T-helper 1 cell treated with Interleukin-12 subunit alpha and Interleukin-12 subunit beta and Interleukin-4 antibody, amounts not matched to agents 30 μg/mL and 1 μg/mL, for 36 hours (primary cell): ENCODE measurements around the gene NFATC4.

Source experiments
- H3K27ac Mint-ChIP-seq: one replicate; pipeline ENCODE4 v1.8.0; 2021; ENCODE audit warnings: mild to moderate bottlenecking, mixed read lengths
- H3K27me3 Mint-ChIP-seq: one replicate; pipeline ENCODE4 v1.8.0; 2021; ENCODE audit warnings: low read depth, mixed read lengths
- H3K36me3 Mint-ChIP-seq: one replicate; pipeline ENCODE4 v1.8.0; 2021; ENCODE audit warnings: low read depth, mixed read lengths
- H3K4me1 Mint-ChIP-seq: one replicate; pipeline ENCODE4 v1.8.0; 2021; ENCODE audit warnings: low read depth, mixed read lengths
- H3K4me3 Mint-ChIP-seq: one replicate; pipeline ENCODE4 v1.8.0; 2021; ENCODE audit warnings: mild to moderate bottlenecking, moderate library complexity, mixed read lengths
- H3K9me3 Mint-ChIP-seq: one replicate; pipeline ENCODE4 v1.8.0; 2021; ENCODE audit warnings: mixed read lengths

NFATC4 gene

DNA sequence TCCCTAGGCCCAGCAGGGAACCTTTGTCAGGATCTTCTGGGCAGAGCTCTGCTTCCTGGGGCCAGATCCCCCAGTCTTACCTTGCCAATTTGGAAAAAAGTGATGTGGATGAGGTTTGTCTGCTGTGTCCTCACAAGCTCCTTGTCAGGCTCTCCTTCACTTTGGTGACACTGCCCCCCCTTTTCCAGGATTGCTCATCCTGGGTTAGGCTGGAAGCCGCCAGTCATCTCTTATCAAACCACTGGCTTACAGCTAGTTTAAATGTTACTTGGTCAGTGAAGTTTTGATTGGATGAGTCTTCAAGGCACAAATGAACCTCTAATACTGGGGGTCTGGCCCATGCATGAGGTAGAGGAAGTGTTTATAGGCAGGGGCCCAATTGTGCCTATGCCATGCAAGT is 46.1 kb downstream of the NFATC4 start:
- Mint-ChIP-seq H3K27me3 (peaks cover 3% of the 10 kb centered on the region), H3K27ac (no peak overlapping the region), H3K4me3 (no peak overlapping the region)

GRCh38 chr14:24414732-24415420 is 46.9 kb downstream of the NFATC4 start:
- no peak overlapping the region for H3K27ac Mint-ChIP-seq
- peaks cover 3% of the 10 kb centered on the region for H3K27me3 Mint-ChIP-seq
- no peak overlapping the region for H3K4me3 Mint-ChIP-seq
- H3K4me1 Mint-ChIP-seq: no peaks in the 10 kb centered on the region
- no peaks in the 10 kb centered on the region for H3K36me3 Mint-ChIP-seq
- H3K9me3 Mint-ChIP-seq: no peaks in the 10 kb centered on the region

More for the DNA sequence above, 46.1 kb downstream of the NFATC4 start:
- Mint-ChIP-seq H3K4me1 (no peaks in the 10 kb centered on the region), H3K9me3 (no peaks in the 10 kb centered on the region), H3K36me3 (no peaks in the 10 kb centered on the region)

DNA sequence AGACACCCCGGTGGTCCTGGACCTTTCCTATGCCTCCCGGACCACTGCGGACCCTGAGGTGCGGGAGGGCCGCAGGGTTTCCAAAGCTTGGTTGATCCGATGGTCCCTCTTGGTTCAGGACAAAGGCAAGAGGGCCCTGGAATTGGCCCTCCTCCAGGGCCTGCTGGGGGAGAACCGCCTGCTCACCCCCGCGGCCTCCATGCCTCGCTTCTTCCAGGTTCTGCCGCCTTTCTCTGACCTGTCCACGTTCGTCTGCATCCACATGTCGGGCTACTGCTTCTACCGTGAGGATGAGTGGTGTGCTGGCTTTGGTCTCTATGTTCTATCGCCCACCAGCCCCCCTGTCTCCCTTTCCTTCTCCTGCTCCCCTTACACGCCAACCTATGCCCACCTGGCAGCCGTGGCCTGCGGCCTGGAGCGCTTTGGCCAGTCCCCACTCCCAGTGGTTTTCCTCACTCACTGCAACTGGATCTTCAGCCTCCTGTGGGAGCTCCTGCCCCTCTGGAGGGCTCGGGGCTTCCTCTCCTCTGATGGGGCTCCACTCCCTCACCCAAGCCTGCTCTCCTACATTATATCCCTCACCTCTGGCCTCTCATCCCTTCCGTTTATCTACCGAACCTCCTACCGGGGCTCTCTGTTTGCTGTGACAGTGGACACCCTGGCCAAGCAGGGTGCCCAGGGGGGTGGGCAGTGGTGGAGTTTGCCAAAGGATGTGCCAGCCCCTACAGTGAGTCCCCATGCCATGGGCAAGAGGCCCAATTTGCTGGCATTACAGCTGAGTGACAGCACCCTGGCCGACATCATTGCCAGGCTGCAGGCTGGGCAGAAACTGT is 47.7 kb downstream of the NFATC4 start:
- H3K27me3 Mint-ChIP-seq: peaks cover 3% of the 10 kb centered on the region
- no peaks in the 10 kb centered on the region for H3K4me1 Mint-ChIP-seq
- no peaks in the 10 kb centered on the region for H3K36me3 Mint-ChIP-seq
- no peaks in the 10 kb centered on the region for H3K9me3 Mint-ChIP-seq
- H3K4me3 Mint-ChIP-seq: no peak overlapping the region
- no peak overlapping the region for H3K27ac Mint-ChIP-seq

DNA sequence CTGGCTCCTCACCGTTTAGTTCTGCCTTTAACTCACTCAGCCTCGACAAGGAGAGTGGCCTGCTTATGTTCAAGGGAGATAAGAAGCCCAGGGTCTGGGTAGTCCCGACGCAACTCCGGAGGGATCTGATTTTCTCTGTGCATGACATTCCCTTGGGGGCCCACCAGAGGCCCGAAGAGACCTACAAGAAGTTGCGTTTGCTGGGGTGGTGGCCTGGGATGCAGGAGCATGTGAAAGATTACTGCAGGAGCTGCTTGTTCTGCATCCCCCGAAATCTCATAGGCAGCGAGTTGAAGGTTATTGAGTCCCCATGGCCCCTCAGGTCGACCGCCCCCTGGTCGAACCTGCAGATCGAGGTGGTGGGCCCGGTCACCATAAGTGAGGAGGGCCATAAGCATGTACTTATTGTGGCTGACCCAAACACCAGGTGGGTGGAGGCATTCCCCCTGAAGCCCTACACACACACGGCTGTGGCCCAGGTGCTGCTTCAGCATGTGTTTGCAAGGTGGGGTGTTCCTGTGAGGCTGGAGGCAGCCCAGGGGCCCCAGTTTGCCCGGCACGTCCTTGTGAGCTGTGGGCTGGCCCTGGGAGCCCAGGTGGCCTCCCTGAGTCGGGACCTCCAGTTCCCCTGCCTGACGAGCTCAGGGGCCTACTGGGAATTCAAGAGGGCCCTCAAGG is 48.4 kb downstream of the NFATC4 start:
- H3K27me3 Mint-ChIP-seq: peaks cover 3% of the 10 kb centered on the region
- no peaks in the 10 kb centered on the region for H3K4me1 Mint-ChIP-seq

DNA sequence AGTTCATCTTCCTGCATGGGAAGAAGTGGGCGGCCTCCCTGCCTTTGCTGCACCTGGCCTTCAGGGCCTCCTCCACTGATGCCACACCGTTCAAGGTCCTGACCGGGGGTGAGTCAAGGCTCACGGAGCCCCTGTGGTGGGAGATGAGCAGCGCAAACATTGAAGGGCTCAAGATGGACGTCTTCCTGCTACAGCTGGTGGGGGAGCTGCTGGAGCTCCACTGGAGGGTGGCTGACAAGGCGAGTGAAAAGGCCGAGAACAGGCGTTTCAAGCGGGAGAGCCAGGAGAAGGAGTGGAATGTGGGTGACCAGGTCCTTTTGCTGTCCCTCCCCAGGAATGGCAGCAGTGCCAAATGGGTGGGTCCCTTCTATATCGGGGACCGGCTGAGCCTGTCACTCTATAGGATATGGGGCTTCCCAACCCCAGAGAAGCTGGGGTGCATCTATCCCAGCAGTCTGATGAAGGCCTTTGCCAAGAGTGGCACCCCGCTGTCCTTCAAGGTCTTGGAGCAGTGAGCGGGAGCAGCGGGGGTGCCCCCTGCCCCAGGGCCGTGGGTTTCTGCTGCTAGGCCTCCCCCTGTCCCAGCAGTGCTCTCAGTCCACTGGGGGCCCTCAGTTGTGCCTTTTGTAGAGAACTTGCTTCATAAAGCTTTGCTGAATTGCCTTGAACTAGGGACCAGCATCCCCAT is 49.1 kb downstream of the NFATC4 start:
- H3K27me3 Mint-ChIP-seq: peaks cover 3% of the 10 kb centered on the region
- no peak overlapping the region for H3K4me3 Mint-ChIP-seq
- no peak overlapping the region for H3K27ac Mint-ChIP-seq
- no peaks in the 10 kb centered on the region for H3K9me3 Mint-ChIP-seq
- no peaks in the 10 kb centered on the region for H3K4me1 Mint-ChIP-seq
- no peaks in the 10 kb centered on the region for H3K36me3 Mint-ChIP-seq

More for the DNA sequence above, 48.4 kb downstream of the NFATC4 start:
- H3K4me3 Mint-ChIP-seq: no peak overlapping the region
- no peaks in the 10 kb centered on the region for H3K36me3 Mint-ChIP-seq
- no peaks in the 10 kb centered on the region for H3K9me3 Mint-ChIP-seq
- H3K27ac Mint-ChIP-seq: no peak overlapping the region

GRCh38 chr14:24417832-24418491 is 50.0 kb downstream of the NFATC4 start:
- no peak overlapping the region for H3K27ac Mint-ChIP-seq
- H3K4me1 Mint-ChIP-seq: no peaks in the 10 kb centered on the region
- H3K27me3 Mint-ChIP-seq: peaks cover 3% of the 10 kb centered on the region
- H3K9me3 Mint-ChIP-seq: no peaks in the 10 kb centered on the region
- H3K4me3 Mint-ChIP-seq: no peak overlapping the region
- H3K36me3 Mint-ChIP-seq: no peaks in the 10 kb centered on the region

GRCh38 chr14:24418492-24418873 is 50.5 kb downstream of the NFATC4 start:
- Mint-ChIP-seq H3K4me3 (no peak overlapping the region), H3K36me3 (no peaks in the 10 kb centered on the region), H3K27ac (no peak overlapping the region), H3K27me3 (peaks cover 3% of the 10 kb centered on the region), H3K9me3 (no peaks in the 10 kb centered on the region), H3K4me1 (no peaks in the 10 kb centered on the region)

DNA sequence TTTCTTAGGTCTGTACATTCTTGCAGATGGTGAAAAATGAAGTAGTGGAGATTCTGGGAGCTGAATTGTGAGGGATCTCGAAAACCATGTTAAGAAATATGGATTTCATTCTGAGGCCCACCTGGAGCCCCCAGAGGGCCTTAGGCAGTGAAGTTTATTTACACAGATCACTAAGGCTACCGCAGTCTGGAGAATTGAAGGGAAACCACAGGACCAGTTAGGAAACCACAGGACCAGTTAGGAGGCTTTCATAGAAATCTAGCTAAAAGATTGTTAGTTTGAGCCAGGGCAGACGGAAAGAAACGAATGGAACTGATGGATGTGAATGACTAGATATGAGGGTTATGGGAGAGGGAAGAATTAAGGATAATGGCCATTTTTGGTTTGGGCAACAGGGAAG is 54.3 kb downstream of the NFATC4 start:
- H3K27me3 Mint-ChIP-seq: no peaks in the 10 kb centered on the region
- H3K4me3 Mint-ChIP-seq: no peak overlapping the region
- no peaks in the 10 kb centered on the region for H3K9me3 Mint-ChIP-seq
- H3K4me1 Mint-ChIP-seq: peaks cover 14% of the 10 kb centered on the region
- no peak overlapping the region for H3K27ac Mint-ChIP-seq
- H3K36me3 Mint-ChIP-seq: peaks cover 2% of the 10 kb centered on the region

DNA sequence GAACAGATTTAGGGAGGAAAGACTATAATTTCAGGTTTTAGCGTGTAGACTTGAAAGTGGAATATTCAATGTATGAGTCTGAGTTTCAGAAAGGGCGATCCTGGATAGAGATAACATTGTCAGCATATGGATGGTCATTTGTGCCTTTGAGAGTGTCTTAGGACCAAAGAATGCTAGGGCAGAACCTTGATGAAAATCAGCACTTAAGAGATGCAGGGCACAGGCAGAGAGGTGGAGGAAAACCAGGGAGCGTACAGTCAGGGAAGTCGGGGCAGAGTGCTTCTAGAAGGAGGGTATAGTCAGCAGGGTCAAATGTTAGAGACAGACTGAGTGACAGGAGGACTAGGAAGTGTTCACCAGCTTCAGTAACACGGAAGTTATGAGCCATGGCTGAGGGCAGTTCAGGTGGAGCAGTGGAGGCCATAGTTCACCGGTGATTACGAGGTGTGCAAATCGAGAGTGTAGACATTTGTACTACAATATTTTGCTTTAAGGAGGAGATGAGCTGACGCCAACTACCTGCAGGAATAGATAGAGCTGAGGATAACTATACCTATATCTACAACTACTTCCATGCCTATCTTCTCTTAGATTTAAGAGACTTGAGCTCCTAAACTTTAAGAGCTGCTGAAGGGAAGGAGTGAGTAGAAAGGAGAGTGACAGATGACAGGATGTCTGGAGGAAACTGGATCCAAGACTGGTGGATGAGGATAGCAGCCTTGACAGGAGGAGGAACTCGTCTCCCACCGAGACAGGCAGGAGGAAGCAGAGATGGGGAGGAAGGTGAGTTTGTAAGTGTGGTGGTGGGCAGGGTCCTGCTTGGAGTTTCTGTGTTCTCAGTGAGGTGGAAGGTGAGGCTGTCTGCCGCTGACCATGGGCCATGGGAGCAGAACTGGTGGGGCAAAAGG is 55.0 kb downstream of the NFATC4 start:
- Mint-ChIP-seq H3K27me3 (no peaks in the 10 kb centered on the region), H3K4me3 (no peak overlapping the region), H3K27ac (no peak overlapping the region), H3K9me3 (no peaks in the 10 kb centered on the region), H3K36me3 (peaks cover 2% of the 10 kb centered on the region), H3K4me1 (peaks cover 16% of the 10 kb centered on the region)

- no peak overlapping the region for H3K4me3 Mint-ChIP-seq
Measured at GRCh38 chr14:24425704-24426103, 57.7 kb downstream of the NFATC4 start.

DNA sequence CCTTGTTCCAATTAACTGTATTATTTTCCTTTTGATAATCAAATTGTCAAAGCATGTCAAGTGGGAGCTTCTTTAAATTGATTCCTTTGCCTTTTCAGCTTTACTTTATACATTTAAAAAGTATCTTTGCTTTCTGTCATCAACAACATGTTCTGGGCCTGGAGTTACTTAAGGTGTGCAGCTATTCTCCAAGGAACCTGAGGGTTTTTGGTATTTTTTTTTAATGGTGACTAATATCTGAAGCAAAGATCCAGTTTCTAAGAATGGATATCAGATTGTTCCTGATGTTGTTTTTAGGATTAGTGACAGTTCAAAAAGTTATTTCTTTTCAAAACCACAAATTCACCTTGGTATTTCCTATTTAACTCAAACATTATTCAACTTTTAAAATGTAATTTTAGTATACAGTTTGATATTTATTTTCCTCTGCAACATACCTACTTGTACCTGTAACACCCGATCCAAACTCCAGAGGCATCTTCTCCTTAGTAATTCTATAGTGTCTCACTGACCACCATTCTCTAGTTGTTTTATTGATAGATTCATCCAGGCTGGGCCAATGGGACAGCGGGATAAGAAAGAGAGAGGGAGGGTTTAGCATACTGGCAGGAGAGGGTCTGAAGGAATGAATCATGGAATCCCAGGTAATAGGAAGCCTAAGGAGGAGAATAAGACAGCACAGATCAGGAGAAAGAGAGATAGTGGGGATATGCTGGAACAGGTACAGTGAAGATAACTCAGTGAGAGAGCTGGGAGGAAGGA is 58.3 kb downstream of the NFATC4 start:
- H3K9me3 Mint-ChIP-seq: no peaks in the 10 kb centered on the region
- peak overlapping the region; percentile 52 for H3K4me3 Mint-ChIP-seq
- H3K27me3 Mint-ChIP-seq: no peaks in the 10 kb centered on the region
- peaks cover 27% of the 10 kb centered on the region for H3K4me1 Mint-ChIP-seq
- H3K36me3 Mint-ChIP-seq: peaks cover 2% of the 10 kb centered on the region
- peak overlapping the region; percentile 61 for H3K27ac Mint-ChIP-seq

More at GRCh38 chr14:24425704-24426103, 57.7 kb downstream of the NFATC4 start:
- H3K9me3 Mint-ChIP-seq: no peaks in the 10 kb centered on the region
- peaks cover 23% of the 10 kb centered on the region for H3K4me1 Mint-ChIP-seq
- H3K27ac Mint-ChIP-seq: peak overlapping the region; percentile 12
- no peaks in the 10 kb centered on the region for H3K27me3 Mint-ChIP-seq
- H3K36me3 Mint-ChIP-seq: peaks cover 2% of the 10 kb centered on the region

- Mint-ChIP-seq H3K27me3 (no peaks in the 10 kb centered on the region), H3K27ac (no peak overlapping the region), H3K9me3 (no peaks in the 10 kb centered on the region), H3K4me1 (peaks cover 34% of the 10 kb centered on the region), H3K36me3 (peaks cover 5% of the 10 kb centered on the region), H3K4me3 (peak overlapping the region; percentile 52)
Measured at GRCh38 chr14:24426912-24427536, 59.0 kb downstream of the NFATC4 start.
